ENCODE measurements around the gene PDZRN3. TPM values are rescaled to one million over a fixed set of nuclear protein-coding genes. Genes with fewer than 3 reads are reported as not detected.

The PDZRN3 gene
- total RNA-seq, 1 experiment from 2014 or later = 0.17 TPM

DNA sequence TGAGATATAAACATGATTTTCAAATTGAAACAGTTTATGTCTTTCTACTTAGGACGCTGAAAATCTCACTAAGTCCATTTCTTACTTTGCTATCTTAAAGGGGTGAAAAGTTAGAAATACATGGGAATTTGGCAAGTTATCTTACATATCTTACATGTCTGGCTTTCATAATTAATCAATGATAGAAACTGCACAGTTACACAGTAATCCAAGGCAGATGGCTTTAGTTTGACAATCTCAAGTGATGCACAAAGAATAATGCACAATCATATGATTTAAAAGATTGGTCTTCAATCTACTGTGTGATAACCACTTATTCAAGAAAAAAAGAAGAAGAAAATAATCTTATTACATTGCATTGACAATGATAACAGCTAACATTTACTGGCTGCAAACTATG, 14.2 kb downstream of the PDZRN3 start:
- H3K27me3 ChIP-seq (ENCODE audit: insufficient read depth, low read length) = no peaks in the 10 kb centered on the region
- intact Hi-C loops (cut with micrococcal nuclease) = no loop called here
- no TSS peak for BruUV-seq (replicated peaks)
- ChIA-PET CTCF (no interaction called here), RAD21 (ENCODE audit: low non-redundant PET in 1 of 2, low total read pairs in 2 of 2, uncharacterized antibody in 2 of 2, unreplicated experiment in 2 of 2) (no interaction called here), POLR2A (no interaction called here)
- ATAC-seq = no peak
- no peaks in the 10 kb centered on the region for H3K9me2 ChIP-seq (ENCODE audit: insufficient read depth)
- H3K4me3 ChIP-seq (replicated peaks in 1 of 2; ENCODE audit: low read depth in 1 of 2, low read length in 2 of 2) = no peak overlapping the region
- H4K20me1 ChIP-seq (ENCODE audit: insufficient read depth) = no peaks in the 10 kb centered on the region
- TF ChIP-seq TCF7L2 (IDR thresholded peaks at IDR 0.05; ENCODE audit: borderline replicate concordance, extremely low read depth, insufficient read depth, insufficient read length) (no peak), SIN3A (IDR thresholded peaks at IDR 0.05; ENCODE audit: low read depth) (no peak), EZH2 (IDR thresholded peaks at IDR 0.05) (no peak), ELF1 (IDR thresholded peaks at IDR 0.05; ENCODE audit: borderline replicate concordance, low read depth) (no peak), JUND (IDR thresholded peaks at IDR 0.05) (no peak), ZFX (IDR thresholded peaks at IDR 0.05) (no peak), RAD21 (IDR thresholded peaks at IDR 0.05; ENCODE audit: low read depth) (no peak)
- TF ChIP-seq, protein P1, sequence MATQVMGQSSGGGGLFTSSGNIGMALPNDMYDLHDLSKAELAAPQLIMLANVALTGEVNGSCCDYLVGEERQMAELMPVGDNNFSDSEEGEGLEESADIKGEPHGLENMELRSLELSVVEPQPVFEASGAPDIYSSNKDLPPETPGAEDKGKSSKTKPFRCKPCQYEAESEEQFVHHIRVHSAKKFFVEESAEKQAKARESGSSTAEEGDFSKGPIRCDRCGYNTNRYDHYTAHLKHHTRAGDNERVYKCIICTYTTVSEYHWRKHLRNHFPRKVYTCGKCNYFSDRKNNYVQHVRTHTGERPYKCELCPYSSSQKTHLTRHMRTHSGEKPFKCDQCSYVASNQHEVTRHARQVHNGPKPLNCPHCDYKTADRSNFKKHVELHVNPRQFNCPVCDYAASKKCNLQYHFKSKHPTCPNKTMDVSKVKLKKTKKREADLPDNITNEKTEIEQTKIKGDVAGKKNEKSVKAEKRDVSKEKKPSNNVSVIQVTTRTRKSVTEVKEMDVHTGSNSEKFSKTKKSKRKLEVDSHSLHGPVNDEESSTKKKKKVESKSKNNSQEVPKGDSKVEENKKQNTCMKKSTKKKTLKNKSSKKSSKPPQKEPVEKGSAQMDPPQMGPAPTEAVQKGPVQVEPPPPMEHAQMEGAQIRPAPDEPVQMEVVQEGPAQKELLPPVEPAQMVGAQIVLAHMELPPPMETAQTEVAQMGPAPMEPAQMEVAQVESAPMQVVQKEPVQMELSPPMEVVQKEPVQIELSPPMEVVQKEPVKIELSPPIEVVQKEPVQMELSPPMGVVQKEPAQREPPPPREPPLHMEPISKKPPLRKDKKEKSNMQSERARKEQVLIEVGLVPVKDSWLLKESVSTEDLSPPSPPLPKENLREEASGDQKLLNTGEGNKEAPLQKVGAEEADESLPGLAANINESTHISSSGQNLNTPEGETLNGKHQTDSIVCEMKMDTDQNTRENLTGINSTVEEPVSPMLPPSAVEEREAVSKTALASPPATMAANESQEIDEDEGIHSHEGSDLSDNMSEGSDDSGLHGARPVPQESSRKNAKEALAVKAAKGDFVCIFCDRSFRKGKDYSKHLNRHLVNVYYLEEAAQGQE (IDR thresholded peaks at IDR 0.05; ENCODE audit: low read depth) = no peak
- no peak overlapping the region for H2AFZ ChIP-seq (ENCODE audit: low read depth, low read length, poor library complexity, severe bottlenecking)
- H3K79me2 ChIP-seq (ENCODE audit: insufficient read depth, low read length) = no peaks in the 10 kb centered on the region
- H3K36me3 ChIP-seq (ENCODE audit: control insufficient read depth in 1 of 2, insufficient read depth in 2 of 2, low read length in 2 of 2) = no peaks in the 10 kb centered on the region
- H3K9me3 ChIP-seq (ENCODE audit: control insufficient read depth in 1 of 2, insufficient read depth in 1 of 2, low read depth in 1 of 2, low read length in 2 of 2) = peaks cover 0 to 2% of the 10 kb centered on the region in 2 experiments; a peak in 1 of 4 replicates
- no peak overlapping the region for H3K9ac ChIP-seq (ENCODE audit: low read length)
- no peaks in the 10 kb centered on the region for H3K4me1 ChIP-seq (ENCODE audit: control insufficient read depth in 1 of 2, insufficient read depth in 2 of 2, low read length in 2 of 2)
- no peak overlapping the region for H3K4me2 ChIP-seq (ENCODE audit: low read length)
- no peak for DNase-seq (ENCODE audit: low read depth, low spot score)
- no peak overlapping the region for H3K27ac ChIP-seq (ENCODE audit: low read depth, low read length)

All from HCT116 (cell line).